ENCODE data around the gene DGLUCY. TPM values are rescaled to one million over a fixed set of nuclear protein-coding genes. Genes with fewer than 3 reads are reported as not detected.

Gene DGLUCY
- total RNA-seq, 1 experiment from 2014 or later = 67.0 TPM

- intact Hi-C loops (cut with micrococcal nuclease) = no loop called here
- ATAC-seq = no peak
- Histone ChIP-seq H3K36me3 (ENCODE audit: control insufficient read depth in 1 of 2, insufficient read depth in 2 of 2, low read length in 2 of 2) (no peaks in the 10 kb centered on the region; a peak in 1 of 4 replicates), H3K4me3 (replicated peaks in 1 of 2; ENCODE audit: low read depth in 1 of 2, low read length in 2 of 2) (no peak overlapping the region), H3K79me2 (ENCODE audit: insufficient read depth, low read length) (peaks cover 22% of the 10 kb centered on the region), H3K4me2 (ENCODE audit: low read length) (no peak overlapping the region; the same call in 1 of the 2 replicates), H4K20me1 (ENCODE audit: insufficient read depth) (no peaks in the 10 kb centered on the region), H3K9me2 (ENCODE audit: insufficient read depth) (no peaks in the 10 kb centered on the region), H3K27ac (ENCODE audit: low read depth, low read length) (no peak overlapping the region), H3K9ac (ENCODE audit: low read length) (no peak overlapping the region), H2AFZ (ENCODE audit: low read depth, low read length, poor library complexity, severe bottlenecking) (no peak overlapping the region), H3K27me3 (ENCODE audit: insufficient read depth, low read length) (no peaks in the 10 kb centered on the region), H3K9me3 (ENCODE audit: control insufficient read depth in 1 of 2, insufficient read depth in 1 of 2, low read depth in 1 of 2, low read length in 2 of 2) (no peaks in the 10 kb centered on the region), H3K4me1 (ENCODE audit: control insufficient read depth in 1 of 2, insufficient read depth in 2 of 2, low read length in 2 of 2) (peaks cover 24 to 52% of the 10 kb centered on the region in 2 experiments)
- ChIA-PET POLR2A (no interaction called here), RAD21 (ENCODE audit: low non-redundant PET in 1 of 2, low total read pairs in 2 of 2, uncharacterized antibody in 2 of 2, unreplicated experiment in 2 of 2) (no interaction called here), CTCF (no interaction called here)
- no TSS peak for BruUV-seq (replicated peaks)
- TF ChIP-seq POLR2AphosphoS5 (IDR thresholded peaks at IDR 0.05; ENCODE audit: low read depth, low read length) (no peak), ZNF274 (IDR thresholded peaks at IDR 0.05; ENCODE audit: low read depth, low read length) (no peak), FOSL1 (IDR thresholded peaks at IDR 0.05; ENCODE audit: low read depth) (no peak), CBX3 (IDR thresholded peaks at IDR 0.05; ENCODE audit: low read depth) (no peak), EGR1 (IDR thresholded peaks at IDR 0.05; ENCODE audit: low read depth) (no peak), SIN3A (IDR thresholded peaks at IDR 0.05; ENCODE audit: low read depth) (no peak), TCF7L2 (IDR thresholded peaks at IDR 0.05; ENCODE audit: borderline replicate concordance, extremely low read depth, insufficient read depth, insufficient read length) (no peak), CEBPB (IDR thresholded peaks at IDR 0.05; ENCODE audit: low read depth) (no peak)
- TF ChIP-seq, protein P1, sequence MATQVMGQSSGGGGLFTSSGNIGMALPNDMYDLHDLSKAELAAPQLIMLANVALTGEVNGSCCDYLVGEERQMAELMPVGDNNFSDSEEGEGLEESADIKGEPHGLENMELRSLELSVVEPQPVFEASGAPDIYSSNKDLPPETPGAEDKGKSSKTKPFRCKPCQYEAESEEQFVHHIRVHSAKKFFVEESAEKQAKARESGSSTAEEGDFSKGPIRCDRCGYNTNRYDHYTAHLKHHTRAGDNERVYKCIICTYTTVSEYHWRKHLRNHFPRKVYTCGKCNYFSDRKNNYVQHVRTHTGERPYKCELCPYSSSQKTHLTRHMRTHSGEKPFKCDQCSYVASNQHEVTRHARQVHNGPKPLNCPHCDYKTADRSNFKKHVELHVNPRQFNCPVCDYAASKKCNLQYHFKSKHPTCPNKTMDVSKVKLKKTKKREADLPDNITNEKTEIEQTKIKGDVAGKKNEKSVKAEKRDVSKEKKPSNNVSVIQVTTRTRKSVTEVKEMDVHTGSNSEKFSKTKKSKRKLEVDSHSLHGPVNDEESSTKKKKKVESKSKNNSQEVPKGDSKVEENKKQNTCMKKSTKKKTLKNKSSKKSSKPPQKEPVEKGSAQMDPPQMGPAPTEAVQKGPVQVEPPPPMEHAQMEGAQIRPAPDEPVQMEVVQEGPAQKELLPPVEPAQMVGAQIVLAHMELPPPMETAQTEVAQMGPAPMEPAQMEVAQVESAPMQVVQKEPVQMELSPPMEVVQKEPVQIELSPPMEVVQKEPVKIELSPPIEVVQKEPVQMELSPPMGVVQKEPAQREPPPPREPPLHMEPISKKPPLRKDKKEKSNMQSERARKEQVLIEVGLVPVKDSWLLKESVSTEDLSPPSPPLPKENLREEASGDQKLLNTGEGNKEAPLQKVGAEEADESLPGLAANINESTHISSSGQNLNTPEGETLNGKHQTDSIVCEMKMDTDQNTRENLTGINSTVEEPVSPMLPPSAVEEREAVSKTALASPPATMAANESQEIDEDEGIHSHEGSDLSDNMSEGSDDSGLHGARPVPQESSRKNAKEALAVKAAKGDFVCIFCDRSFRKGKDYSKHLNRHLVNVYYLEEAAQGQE (IDR thresholded peaks at IDR 0.05; ENCODE audit: low read depth) = no peak
- no peak for DNase-seq (ENCODE audit: low read depth, low spot score)
These were observed 2.4 kb upstream of the DGLUCY start for GRCh38 chr14:91111443-91111842.
